T-helper 22 cell (primary cell): ENCODE data around the gene SUCLG2.
"Not testable (repeated sequence)": the region's sequence is repeated elsewhere in the genome, so short reads cannot be mapped to it uniquely, and the experiment has no call there.

Experiments used
- DNase-seq: peaks from one replicate; pipeline ENCODE4 v3.0.0-alpha.2; 2020; ENCODE audit warnings: low read depth

The SUCLG2 gene

DNA sequence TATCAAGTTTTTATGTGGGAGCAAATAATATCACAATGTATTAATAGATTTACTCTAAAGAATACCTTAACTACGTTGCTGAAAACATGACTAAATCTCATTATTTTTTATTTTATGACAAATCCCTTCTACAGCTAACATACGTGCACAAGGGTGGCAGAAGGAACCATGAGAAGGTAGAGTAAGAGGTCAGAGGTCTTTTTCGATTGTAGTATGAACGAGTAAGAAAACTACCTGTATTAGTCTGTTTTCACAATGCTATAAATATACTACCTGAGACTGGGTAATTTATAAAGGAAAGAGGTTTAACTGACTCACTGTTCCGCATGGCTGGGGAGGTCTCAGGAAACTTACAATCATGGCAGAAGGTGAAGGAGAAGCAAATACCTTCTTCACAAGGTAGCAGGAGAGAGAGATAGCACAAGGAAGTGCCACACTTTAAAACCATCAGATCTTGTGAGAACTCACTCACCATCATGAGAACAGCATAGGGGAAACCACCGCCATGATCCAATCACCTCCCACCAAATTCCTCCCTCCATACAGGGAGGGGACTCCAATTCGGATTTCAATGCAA is 95.3 kb downstream of the SUCLG2 start:
- DNase-seq = no peak

DNA sequence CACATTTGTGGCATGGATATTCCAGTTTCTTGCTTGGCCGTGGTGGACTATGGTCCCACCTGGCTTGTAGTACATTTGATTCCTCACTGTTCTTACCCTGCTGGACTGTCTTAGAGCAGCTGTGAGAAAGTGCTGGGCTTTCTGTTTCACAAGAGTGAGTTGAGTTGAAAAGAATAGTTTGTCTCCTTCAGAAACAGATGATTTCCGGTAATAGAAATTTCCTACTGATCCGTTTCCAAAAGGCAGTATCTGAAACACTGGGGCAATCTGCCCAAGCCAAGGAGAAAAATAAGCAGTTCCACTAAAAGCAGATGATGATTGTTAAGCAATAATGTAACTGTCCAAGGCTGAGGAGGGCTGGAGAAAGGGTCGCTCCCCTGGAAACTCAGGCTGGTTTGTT is 96.0 kb downstream of the SUCLG2 start:
- DNase-seq = no peak

DNA sequence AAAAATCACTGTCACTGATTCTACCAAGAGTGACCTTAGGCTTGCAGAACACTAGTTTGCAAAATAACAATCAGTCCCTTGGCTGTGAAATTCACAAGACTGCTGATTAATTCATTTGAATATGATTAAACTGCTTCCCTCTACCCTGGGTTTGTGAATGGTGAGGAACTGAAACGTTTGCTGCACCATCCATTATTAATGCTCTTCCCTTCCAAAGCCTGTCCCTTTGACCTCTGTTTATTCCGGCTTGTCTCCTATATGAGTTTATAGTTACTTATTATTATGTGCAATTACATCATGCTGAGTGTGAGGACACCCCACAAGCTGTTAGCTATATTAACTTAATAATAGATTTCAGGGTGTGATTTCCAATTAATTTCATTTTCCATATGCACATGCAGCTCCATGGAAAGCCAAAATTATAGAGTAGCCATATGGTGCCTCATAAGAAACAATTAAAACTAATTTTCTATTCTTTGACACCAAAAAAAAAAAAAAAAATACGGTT is 96.5 kb downstream of the SUCLG2 start:
- DNase-seq = no peak

DNA sequence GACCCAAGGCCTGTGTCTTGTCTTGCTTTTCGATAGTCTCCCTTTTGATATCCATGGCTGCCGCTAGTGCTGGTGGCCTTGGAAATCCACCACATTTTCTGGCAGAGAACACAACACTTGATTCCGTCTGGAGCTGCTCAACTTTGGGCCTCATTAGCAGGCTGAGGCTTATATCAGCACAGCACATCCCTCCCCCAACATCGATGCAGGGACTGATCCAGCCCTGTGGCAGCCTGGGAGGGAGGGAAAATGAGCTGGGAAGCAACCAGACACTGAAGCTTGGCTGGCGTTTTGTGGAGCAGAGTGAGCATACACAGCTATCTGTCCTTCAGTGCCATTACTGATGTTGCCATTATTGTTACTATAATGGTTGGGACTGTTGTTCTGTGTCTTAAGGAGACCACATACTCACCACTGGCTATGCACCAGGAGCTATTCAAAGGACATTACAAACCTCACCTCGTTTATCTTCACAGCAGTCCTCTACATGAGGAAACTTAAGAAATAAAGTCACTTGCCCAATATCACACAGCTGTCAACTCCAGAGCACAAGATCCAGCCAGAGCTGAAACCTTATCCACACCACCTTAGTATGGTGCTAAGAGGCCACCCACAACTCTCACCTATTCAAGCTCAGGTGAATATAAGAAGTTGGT is 102.9 kb downstream of the SUCLG2 start:
- no peak for DNase-seq

DNA sequence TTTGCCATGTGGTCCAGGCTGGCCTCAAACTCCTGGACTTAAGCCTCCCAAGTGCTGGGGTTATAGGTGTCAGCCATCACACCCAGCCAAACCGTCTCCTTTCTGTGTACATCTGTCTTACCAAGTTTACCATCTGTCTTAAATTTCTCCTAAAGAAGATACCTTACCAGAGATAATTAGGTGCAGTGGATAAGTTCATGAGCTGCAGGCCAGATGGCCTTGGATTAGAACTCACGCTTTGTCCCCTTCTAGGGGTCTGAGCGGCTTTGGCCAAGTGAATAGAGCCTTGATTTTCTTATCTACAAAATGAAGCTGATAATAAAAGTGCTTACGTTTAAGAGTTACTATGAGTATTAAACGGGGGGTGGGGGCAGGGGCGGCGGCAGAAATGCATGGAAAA is 103.9 kb downstream of the SUCLG2 start:
- no peak for DNase-seq

DNA sequence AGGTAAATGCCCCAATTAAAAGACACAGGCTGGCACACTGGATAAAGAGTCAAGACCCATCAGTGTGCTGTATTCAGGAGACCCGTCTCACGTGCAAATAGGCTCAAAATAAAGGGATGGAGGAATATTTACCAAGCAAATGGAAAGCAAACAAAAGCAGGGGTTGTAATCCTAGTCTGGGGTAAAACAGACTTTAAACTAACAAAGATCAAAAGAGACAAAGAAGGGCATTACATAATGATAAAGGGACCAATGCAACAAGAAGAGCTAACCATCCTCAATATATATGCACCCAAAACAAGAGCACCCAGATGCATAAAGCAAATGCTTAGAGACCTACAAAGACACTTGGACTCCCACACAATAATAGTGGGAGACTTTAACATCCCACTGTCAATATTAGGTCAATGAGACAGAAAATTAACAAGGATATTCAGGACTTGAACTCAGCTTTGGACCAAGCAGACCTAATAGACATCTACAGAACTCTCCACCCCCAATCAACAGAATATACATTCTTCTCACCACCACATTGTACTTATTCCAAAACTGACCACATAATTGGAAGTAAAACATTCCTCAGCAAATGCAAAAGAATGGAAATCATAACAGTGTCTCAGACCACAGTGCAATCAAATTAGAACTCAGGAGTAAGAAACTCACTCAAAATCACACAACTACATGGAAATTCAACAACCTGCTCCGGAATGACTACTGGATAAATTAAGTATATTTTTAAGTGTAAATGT is 111.7 kb downstream of the SUCLG2 start:
- not testable (repeated sequence) for DNase-seq

DNA sequence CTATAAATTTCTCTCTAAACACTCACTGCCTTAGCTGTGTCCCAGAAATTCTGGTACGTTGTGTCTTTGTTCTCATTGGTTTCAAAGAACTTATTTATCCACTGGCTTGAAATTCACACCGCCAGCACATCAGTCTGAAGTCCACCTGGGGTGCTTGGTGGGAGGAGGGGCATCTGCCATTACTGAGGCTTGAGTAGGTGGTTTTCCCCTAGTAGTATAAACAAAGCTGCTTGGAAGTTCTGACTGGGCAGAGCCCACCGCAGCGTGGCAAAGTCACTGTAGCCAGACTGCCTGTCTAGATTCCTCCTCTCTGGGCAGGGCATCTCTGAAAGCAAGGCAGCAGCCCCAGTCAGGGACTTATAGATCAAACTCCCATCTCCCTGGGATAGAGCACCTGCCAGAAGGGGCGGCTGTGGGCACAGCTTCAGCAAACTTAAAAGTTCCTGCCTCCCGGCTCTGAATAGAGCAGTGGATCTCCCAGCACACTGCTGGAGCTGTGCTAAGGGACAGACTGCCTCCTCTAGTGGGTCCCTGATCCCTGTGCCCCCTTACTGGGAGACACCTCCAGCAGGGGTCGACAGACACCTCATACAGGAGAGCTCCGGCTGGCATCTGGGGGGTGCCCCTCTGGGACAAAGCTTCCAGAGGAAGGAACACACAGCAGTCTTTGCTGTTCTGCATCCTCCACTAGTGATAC is 114.1 kb downstream of the SUCLG2 start:
- no peak for DNase-seq

DNA sequence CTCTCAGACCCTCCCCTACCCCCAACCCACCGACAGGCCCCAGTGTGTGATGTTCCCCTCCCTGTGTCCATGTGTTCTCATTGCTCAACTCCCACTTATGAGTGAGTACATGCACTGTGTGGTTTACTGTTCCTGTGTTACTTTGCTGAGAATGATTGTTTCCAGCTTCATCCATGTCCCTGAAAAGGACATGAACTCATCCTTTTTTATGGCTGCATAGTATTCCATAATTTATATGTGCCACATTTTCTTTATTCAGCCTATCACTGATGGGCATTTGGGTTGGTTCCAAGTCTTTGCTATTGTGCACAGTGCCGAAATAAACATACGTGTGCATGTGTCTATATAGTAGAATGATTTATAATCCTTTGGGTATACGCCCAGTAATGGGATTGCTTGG is 117.2 kb downstream of the SUCLG2 start:
- not testable (repeated sequence) for DNase-seq

DNA sequence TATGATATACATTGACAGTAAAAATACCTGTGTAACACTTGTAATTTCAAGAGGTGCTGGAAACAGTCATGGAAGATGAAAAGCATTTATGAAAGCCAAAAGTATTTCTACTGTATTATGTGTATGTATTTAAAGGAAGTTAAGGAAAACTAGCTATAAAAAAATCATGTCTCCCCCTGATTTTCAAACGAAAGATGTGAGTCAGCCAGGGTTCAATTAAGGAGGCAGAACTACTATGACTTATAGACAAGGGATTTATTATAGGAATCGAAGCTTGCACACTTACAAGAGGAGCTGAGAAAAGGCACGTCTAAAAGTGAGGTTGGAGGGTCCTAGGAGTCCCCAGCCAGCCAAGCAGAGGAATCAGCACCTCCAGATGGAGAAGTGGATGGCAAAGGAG is 119.4 kb downstream of the SUCLG2 start:
- DNase-seq = no peak

DNA sequence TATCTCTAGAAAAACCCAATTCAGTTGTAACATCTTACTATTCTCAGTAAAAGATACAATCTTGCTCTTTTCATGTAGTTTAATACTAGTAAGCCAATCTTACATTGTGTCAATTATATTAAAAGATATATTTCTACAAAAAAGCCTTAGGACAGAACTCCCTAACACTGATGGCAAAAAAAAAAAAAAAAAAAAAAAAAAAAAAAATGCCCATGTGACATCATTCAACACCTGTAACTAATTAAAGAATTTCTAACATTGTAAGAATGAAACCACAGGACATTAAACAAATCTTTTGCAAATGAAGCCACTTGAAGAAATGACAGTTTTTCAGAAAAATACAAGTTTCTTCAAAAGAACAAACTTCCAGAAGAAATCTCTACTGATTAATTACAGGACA is 119.8 kb downstream of the SUCLG2 start:
- no peak for DNase-seq

DNA sequence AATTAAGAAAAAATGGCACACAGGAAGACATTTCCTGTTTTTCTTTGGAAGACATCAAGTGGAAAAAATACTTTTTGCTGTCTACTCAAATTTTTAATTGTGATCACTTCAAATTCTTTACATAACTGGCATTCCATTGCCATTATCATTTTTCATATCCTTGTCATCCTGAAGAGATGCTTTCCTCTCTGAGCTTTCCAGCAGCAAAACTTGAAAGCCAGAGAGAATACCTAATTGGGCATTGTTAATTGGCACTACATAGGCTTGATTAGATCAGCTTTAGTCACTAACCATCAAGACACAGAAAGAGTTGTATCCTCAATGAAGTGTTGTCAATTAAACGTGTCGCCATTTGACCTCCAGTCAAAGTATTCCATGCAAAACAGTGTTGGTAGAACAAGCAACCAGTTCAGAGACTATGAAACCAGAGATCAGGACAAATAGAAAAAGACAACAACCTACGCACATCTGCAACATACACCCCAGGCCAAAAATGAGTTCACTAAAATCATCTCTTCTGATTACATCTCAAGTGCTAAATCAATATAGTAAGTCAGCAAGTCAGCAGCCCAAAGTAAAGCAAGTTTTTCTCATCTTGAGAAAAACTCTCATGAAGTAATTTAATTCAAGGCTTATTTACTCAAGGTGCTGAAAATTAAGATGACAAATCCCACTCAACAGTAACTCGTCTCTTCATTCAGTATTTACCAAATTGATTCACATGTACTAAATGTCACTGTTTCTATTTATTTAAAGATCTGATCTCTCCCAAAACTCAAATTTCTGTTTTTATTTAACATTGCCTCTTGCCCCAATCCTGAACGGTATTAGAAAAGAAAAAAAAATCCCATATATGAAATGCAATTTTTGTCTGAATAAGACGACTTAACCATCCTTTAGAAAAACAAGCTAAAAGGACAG is 123.0 kb downstream of the SUCLG2 start:
- DNase-seq = no peak

DNA sequence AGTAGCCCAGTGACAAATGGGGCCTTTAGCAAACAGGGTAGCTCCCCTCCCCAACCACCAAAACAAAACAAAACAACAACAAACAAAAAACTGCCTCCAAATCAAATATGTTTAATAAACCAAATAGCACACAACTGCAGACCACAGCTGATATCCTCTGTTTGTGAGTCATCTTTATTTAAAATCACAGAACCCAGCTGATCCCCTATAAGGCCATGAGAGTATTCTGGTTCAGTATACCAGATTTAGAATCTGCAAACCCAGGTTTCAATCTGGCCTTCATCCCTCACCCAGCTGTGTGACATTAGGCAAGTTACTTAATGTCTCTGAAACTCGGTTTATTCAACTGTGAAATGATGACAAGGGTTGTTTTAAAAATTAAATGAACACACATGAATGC is 124.5 kb downstream of the SUCLG2 start:
- DNase-seq = no peak

DNA sequence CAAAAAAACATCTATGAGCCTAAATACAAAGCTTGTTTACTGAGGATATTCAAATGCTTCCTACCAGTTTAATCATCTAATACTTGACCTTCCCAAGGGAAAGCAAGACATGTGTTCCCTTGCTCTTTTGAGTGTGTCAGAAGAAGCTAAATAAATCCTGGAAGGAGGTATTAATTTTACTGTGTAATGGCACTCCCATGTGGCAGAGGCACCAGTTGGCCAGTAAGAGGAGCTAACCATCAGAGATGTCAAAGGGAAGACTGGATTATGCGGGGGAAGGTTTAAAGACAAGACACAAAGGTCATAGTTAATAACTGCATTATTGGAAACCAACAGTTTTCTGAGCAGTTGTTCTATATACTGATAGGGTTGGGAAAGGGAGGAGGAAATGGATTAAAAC is 125.1 kb downstream of the SUCLG2 start:
- no peak for DNase-seq

DNA sequence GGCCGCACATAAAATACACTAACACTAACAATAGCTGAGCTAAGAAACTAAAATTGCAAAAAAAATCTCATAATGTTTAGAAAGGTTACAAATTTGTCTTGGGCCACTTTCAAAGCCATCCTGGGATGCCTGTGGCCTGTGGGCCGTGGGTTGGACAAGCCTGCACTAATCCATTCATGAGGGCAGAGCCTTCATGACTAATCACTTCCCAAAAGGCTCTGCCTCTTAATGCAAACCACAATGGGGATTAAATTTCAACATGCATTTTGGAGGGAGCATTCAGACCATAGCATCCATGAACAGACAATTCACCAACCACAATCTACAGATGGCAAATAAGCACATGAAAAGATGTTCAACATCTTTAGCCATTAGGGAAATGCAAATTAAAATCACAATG is 128.2 kb downstream of the SUCLG2 start:
- no peak for DNase-seq

DNA sequence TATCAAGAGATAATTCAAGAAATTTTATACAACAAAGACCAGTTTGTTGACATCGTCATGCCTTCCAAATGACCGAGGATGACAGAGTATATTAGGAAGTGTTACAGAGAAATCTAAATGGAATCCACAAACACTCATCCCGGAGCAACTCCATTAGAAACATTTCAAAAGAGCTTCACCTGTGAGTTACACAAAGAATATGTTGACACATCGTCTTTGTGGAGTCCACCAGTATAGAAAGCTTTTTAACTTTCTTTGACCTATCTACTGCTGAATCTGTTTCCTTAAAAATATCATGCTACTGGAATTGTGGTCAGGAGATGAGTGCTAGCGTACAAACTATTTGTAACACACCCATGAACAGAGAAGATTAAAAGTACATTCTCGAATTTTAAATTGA is 130.4 kb downstream of the SUCLG2 start:
- no peak for DNase-seq

DNA sequence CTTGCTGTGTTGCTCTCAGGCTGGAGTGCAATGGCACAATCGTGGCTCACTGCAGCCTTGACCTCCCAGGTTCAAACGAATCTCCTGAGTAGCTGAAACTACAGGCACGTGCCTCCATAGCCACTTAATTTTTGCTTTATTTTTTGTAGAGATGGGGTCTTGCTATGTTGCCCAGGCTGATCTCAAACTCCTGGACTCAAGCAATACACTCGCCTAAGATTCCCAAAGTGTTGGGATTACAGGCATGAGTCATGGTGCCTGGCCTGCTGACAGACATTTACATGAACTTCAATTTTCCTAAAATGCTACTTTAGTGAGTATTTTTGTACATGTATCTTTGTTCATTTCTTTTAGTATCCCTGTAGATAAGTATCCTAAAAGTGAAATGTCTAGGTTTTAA is 132.3 kb downstream of the SUCLG2 start:
- no peak for DNase-seq

DNA sequence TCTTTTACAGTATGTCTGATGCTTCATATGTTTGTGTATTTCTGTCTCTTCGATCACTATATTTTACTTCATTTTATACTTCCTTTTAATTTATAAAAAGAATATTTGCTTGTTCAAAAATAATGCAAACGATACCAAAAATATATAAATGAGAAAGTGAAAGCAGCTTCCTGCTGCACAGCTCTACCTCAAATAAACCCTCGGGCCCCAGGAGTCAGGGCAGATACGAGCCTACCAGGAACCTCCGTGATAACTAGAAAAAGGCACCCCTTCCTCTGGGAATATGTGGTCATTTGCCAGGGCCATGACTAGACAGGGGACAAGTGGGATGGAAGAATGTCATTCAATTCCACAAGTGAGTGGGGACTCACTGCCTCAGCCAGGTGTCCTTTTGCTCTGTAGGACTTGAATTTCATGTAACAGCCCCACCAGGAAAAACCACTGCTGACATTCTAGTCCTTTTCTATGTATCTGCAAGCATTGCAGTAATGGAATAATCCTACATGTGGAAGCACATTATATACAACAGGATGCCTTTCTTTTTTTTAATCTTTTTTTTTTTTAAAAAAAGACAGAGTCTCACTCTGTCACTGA is 133.3 kb downstream of the SUCLG2 start:
- DNase-seq = no peak

DNA sequence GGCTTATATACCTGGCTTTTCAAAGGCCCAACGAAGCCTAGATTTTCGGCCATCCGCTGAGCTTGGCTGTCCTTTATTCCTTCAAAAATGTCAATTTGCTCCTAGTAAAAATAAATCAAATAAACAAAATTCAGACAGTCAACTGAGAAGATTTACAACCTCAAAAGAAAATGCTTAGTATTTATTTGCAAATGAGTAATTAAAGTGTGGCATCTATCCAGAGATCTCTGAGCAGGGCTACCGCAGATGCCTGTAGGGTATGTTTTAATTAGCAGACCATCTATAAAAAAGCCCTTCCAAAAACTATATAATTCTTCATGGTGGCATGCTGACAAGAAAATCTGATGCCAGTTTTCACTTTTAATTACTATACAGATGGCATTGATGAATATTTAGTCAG is 136.2 kb downstream of the SUCLG2 start:
- DNase-seq = no peak

DNA sequence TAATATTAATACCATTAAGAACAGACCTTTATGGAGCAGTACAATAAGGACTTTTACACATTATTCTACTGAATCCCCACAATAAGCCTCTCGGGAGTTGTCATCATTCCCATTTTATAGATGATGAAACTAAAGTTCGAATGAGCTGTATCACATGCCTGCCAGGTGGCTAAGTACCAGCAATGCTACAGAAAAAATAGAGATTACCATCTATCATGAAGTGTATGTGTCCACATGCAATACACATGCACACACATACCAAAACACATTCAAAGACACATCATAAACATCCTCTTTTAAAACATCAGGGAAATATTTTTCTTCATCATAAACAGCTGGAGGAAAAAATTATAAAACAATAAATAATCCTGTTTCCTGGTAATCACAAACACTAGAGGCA is 136.6 kb downstream of the SUCLG2 start:
- DNase-seq = no peak

DNA sequence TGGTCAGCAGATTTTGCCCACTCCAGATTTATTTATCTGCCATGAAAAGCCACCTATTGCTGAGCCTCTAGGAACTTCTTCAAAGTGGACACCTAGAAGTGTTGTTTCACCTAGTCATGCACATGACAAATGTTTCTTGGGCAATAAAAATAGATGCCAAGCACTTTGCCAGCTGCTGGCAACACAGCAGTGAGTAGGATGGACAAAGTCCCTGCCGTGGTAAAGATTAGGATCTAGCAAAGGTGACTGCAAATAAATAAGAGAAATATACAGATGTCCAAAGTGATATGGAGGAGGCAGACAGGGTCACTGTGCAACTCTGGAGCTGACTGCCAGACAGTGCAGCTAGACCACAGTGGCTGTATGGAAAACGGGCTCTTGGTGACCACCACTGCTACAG is 137.9 kb downstream of the SUCLG2 start:
- no peak for DNase-seq

DNA sequence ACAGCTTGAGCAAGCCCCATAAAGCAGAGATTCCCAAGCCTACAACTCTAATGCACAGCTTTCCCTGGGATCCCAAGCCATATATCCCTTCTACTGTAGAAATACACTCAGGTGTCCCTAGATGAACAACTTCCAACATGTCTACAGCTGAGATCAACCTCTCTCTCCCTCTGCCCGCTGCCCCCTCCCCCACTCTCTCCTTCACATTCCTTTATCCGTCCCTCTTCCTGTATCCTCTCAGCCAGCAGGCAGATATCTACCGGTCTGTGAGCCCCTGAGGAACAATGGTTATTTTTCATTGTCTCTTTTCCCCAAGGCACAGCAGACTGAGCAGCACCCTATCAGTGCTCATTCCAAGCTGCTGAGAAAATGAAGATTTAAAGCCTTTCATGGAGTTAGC is 138.6 kb downstream of the SUCLG2 start:
- DNase-seq = no peak
